GM12892 (cell line): ENCODE data around the gene GNB1L.

Experiments used
- POLR2A ChIP-seq: IDR thresholded peaks from 2 replicates; pipeline ENCODE4 v1.6.1; 2011; ENCODE audit warnings: low read depth, low read length, control low read depth
- POLR2AphosphoS5 ChIP-seq: IDR thresholded peaks from 2 replicates; pipeline ENCODE4 v1.6.1; 2011; ENCODE audit warnings: low read depth, low read length, control low read depth
- TAF1 ChIP-seq: IDR thresholded peaks from 2 replicates; pipeline ENCODE4 v1.6.1; 2011; ENCODE audit warnings: low read depth, mild to moderate bottlenecking, control low read depth, low read length, borderline replicate concordance

DNA sequence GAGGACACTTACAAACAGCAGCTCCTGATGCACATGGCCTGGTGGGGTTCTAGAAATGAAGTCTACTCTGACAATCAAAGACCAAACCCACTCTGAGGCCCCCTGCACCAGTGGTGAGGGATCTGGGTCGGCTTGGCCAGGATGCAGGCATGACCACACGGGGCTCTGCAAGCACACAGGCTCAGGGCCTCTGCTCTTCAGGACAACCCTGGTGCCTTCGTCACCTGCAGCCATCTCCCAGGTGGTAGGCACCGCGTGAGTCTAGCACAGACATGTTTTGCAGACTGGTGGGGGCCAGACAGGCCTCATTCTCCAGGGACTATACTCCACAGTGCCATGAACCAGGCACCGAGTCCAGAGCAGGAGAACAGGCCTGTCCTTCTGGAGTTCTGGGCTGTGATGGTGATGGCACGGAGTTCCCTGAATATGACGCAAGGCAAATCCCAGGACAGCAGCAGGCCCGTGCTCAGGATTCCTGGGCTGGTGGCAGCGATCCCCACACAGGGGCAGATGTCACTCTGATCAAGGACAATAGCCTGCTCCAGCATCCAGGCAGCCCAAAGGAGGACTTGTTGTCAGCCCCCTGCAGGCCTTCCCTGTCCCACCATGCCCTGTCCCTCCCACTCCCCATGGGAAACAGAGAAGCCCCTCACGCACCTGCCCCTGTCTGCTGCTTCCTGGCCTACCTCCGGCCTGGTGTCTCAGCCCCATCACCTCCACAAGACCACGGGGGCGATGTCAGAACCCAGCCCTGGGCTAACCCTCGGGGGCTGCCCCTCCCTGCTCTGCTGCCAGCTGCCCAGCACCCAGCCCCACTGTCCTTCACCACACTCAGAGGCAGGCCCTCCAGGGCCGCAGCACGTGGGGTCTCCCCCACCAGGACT, 36.1 kb downstream of the GNB1L start:
- TF ChIP-seq POLR2AphosphoS5 (no peak), POLR2A (no peak), TAF1 (no peak)
